ENCODE measurements around the gene NGRN.

DNA sequence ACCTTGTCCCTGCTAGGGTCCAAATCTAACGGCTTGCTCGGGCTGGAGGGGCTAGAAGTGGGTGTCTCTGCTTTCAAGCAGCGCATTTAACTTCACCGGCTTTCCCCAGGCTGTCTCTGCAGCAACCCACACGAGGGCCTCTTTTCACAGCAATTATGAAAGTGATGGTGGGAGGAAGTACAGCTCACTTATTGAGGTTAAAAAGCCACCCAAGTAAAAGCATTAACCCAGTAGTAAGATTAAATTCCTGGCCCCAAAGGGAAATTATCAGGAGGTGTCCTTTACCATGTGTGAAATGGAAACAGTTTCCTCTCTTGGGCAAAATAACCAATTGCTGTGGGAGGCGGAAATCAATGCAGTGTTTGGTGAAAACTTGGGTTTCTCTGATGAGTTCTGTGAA lies 41.1 kb downstream of the NGRN start:
- TF ChIP-seq, protein P1, sequence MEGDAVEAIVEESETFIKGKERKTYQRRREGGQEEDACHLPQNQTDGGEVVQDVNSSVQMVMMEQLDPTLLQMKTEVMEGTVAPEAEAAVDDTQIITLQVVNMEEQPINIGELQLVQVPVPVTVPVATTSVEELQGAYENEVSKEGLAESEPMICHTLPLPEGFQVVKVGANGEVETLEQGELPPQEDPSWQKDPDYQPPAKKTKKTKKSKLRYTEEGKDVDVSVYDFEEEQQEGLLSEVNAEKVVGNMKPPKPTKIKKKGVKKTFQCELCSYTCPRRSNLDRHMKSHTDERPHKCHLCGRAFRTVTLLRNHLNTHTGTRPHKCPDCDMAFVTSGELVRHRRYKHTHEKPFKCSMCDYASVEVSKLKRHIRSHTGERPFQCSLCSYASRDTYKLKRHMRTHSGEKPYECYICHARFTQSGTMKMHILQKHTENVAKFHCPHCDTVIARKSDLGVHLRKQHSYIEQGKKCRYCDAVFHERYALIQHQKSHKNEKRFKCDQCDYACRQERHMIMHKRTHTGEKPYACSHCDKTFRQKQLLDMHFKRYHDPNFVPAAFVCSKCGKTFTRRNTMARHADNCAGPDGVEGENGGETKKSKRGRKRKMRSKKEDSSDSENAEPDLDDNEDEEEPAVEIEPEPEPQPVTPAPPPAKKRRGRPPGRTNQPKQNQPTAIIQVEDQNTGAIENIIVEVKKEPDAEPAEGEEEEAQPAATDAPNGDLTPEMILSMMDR (IDR thresholded peaks at IDR 0.05), result no peak
- no peak for TF ChIP-seq POLR2A (IDR thresholded peaks at IDR 0.05)
